Mucosa of rectum (tissue), 2 donors: ENCODE results near the gene ZCWPW1.
"Not testable (repeated sequence)": the region's sequence is repeated elsewhere in the genome, so short reads cannot be mapped to it uniquely, and the experiment has no call there.

ENCODE experiments used
- H3K27ac ChIP-seq, 2 donors: one replicate each; pipeline ENCODE4 v1.7.0; 2013; ENCODE audit warnings: inconsistent platforms in 2 of 2, low read depth in 2 of 2, low read length in 2 of 2
- H3K27me3 ChIP-seq, 2 donors: one replicate each; pipeline ENCODE4 v1.7.0; 2013; ENCODE audit warnings: low read length in 2 of 2; ENCODE audit not compliant: control insufficient read depth in 2 of 2, insufficient read depth in 2 of 2
- H3K36me3 ChIP-seq, 2 donors: one replicate each; pipeline ENCODE4 v1.7.0; 2013; ENCODE audit warnings: low read length in 2 of 2; ENCODE audit not compliant: control insufficient read depth in 2 of 2, insufficient read depth in 2 of 2
- H3K4me1 ChIP-seq, 2 donors: one replicate each; pipeline ENCODE4 v1.7.0; 2013; ENCODE audit warnings: low read length in 2 of 2, mild to moderate bottlenecking in 1 of 2; ENCODE audit not compliant: control insufficient read depth in 2 of 2, insufficient read depth in 2 of 2
- H3K4me3 ChIP-seq, 2 donors: one replicate each; pipeline ENCODE4 v1.7.0; 2013; ENCODE audit warnings: low read length in 2 of 2
- H3K9ac ChIP-seq, 2 donors: one replicate each; pipeline ENCODE4 v1.7.0; 2013; ENCODE audit warnings: low read length in 2 of 2, low read depth in 1 of 2, mild to moderate bottlenecking in 1 of 2
- H3K9me3 ChIP-seq, 2 donors: one replicate each; pipeline ENCODE4 v1.7.0; 2013; ENCODE audit warnings: low read length in 2 of 2; ENCODE audit not compliant: control insufficient read depth in 2 of 2
- donor health status: healthy.
- donor health status: Normal muscosa, but diverticular disease.

Gene ZCWPW1

DNA sequence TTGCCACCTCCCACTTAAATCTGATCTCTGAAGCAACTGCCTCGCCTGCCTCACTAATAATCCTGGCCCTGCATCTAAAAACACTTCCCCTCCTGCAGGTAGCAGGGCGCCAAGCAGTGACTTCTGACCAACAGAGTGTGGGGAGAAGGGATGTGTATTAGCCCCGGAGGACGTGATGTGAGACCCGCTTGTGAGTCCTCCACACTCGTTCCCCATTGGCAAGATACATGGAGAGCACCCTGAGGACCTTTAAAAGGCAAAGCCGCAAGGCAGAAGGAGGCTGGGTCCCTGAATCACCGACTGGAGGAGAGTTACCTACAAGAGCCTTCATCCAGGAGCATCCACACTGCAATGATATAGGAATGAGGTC, 61.3 kb downstream of the ZCWPW1 start:
- H3K27ac ChIP-seq, result peak overlapping the region; percentile 50 to 71
- H3K4me3 ChIP-seq, result no peak overlapping the region
- no peak overlapping the region for H3K9ac ChIP-seq
- H3K4me1 ChIP-seq, result peaks cover 8 to 11% of the 10 kb centered on the region in 2 donors
- no peaks in the 10 kb centered on the region for H3K27me3 ChIP-seq
- no peaks in the 10 kb centered on the region for H3K9me3 ChIP-seq
- H3K36me3 ChIP-seq, result peaks cover 13% of the 10 kb centered on the region in 2 donors

- Histone ChIP-seq H3K36me3 (peaks cover 14 to 18% of the 10 kb centered on the region in 2 donors), H3K27me3 (no peaks in the 10 kb centered on the region), H3K4me1 (peaks cover 8 to 11% of the 10 kb centered on the region in 2 donors), H3K9me3 (no peaks in the 10 kb centered on the region), H3K9ac (no peak overlapping the region), H3K27ac (peak overlapping the region; percentile 50 to 71), H3K4me3 (no peak overlapping the region)
These were observed 61.9 kb downstream of the ZCWPW1 start for GRCh38 chr7:100366411-100367250.

- not testable (repeated sequence) for H3K27me3 ChIP-seq, H3K9me3 ChIP-seq, H3K4me3 ChIP-seq, H3K9ac ChIP-seq
- Histone ChIP-seq H3K36me3 (peaks cover 20 to 23% of the 10 kb centered on the region in 2 donors), H3K4me1 (peaks cover 8 to 11% of the 10 kb centered on the region in 2 donors), H3K27ac (peak overlapping the region; percentile 50 to 71)
These were observed 62.5 kb downstream of the ZCWPW1 start for GRCh38 chr7:100365998-100366367.

- Histone ChIP-seq H3K9me3 (no peaks in the 10 kb centered on the region), H3K4me1 (peaks cover 8 to 11% of the 10 kb centered on the region in 2 donors), H3K4me3 (no peak overlapping the region), H3K36me3 (peaks cover 27 to 31% of the 10 kb centered on the region in 2 donors), H3K9ac (no peak overlapping the region), H3K27me3 (no peaks in the 10 kb centered on the region), H3K27ac (no peak overlapping the region)
These were observed 64.0 kb downstream of the ZCWPW1 start for GRCh38 chr7:100364480-100364879.

DNA sequence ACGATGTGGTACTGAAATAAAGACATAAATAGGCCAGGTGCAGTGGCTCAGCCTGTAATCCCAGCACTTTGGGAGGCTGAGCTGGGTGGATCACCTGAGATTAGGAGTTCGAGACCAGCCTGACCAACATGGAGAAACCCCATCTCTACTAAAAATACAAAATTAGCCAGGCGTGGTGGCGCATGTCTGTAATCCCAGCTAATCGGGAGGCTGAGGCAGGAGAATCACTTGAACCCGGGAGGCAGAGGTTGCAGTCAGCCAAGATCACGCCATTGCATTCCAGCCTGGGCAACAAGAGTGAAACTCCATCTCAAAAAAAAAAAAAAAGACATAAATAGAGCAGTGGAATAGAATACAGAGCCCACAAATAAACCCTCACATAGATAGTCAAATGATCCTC, 64.7 kb downstream of the ZCWPW1 start:
- Histone ChIP-seq H3K4me1 (peaks cover 8 to 11% of the 10 kb centered on the region in 2 donors), H3K36me3 (peaks cover 34 to 36% of the 10 kb centered on the region in 2 donors)
- H3K4me3 ChIP-seq, H3K27me3 ChIP-seq, H3K9ac ChIP-seq, H3K9me3 ChIP-seq, H3K27ac ChIP-seq: not testable (repeated sequence)

GRCh38 chr7:100363098-100363497, 65.4 kb downstream of the ZCWPW1 start:
- H3K4me3 ChIP-seq, result no peak overlapping the region
- no peaks in the 10 kb centered on the region for H3K27me3 ChIP-seq
- peaks cover 8% of the 10 kb centered on the region in 2 donors for H3K4me1 ChIP-seq
- no peaks in the 10 kb centered on the region for H3K9me3 ChIP-seq
- H3K27ac ChIP-seq, result no peak overlapping the region
- peaks cover 34 to 40% of the 10 kb centered on the region in 2 donors for H3K36me3 ChIP-seq
- no peak overlapping the region for H3K9ac ChIP-seq

DNA sequence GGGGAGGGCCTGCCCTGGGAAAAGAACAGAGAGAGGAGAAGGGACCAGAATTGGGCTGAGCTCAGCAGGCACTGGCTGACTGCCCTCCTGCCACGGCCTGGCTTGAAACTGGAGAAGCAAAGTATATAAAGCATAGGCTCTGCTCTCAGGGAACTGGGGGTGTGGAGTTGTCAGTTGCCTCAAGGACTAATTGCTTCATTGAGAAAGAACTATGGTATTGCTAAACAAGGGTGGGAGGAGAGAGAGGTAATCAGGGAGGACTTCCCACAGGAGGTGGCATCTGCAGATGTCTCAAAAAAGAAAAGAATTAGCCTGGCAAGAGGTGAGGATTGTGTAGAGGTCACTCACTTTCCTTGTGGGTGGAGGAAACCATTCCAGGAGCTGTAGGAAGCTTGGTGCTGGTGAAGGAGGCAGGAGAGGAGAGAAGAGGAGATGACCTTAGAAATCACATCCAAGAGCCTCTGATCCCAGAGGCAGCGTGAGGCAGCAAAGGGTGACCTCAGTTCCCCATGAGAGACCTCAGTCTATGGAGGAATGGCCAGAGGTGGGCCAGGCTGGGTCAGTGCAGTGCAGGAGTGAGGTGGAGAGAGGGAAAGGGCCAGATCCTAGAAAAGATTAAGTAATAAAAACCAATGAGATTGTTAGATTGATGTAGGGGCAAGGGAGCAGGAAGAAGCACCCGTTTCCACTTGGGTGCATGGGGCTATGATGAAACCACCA, 68.2 kb downstream of the ZCWPW1 start:
- Histone ChIP-seq H3K4me1 (no peaks in the 10 kb centered on the region), H3K4me3 (no peak overlapping the region), H3K27ac (no peak overlapping the region), H3K9ac (no peak overlapping the region), H3K9me3 (no peaks in the 10 kb centered on the region), H3K27me3 (no peaks in the 10 kb centered on the region), H3K36me3 (peaks cover 38 to 58% of the 10 kb centered on the region in 2 donors)

- no peak overlapping the region for H3K27ac ChIP-seq
- H3K4me3 ChIP-seq, result no peak overlapping the region
- H3K9me3 ChIP-seq, result no peaks in the 10 kb centered on the region
- no peak overlapping the region for H3K9ac ChIP-seq
- no peaks in the 10 kb centered on the region for H3K27me3 ChIP-seq
- no peaks in the 10 kb centered on the region for H3K4me1 ChIP-seq
- H3K36me3 ChIP-seq, result peaks cover 45 to 67% of the 10 kb centered on the region in 2 donors
These were observed 69.7 kb downstream of the ZCWPW1 start for GRCh38 chr7:100358857-100359212.

GRCh38 chr7:100358027-100358856, 70.3 kb downstream of the ZCWPW1 start, which contains the start of gene PILRB:
Gene PILRB (plus strand): TSS chr7:100358117. CDS start chr7:100358303, 186 bp downstream.
- peaks cover 47 to 69% of the 10 kb centered on the region in 2 donors for H3K36me3 ChIP-seq

More at GRCh38 chr7:100358027-100358856, 70.3 kb downstream of the ZCWPW1 start, which contains the start of gene PILRB:
- Histone ChIP-seq H3K9ac (no peak within 1 kb of the TSS), H3K27me3 (no peaks in the 10 kb centered on the region), H3K27ac (peak within 1 kb of the TSS in 1 of 2 donors; percentile 16), H3K4me1 (no peaks in the 10 kb centered on the region), H3K4me3 (no peak within 1 kb of the TSS), H3K9me3 (no peaks in the 10 kb centered on the region)
